Calu3 (cell line): ENCODE data around the gene OCSTAMP. TPM values are rescaled to one million over a fixed set of nuclear protein-coding genes. Genes with fewer than 3 reads are reported as not detected.

Experiments
- BruUV-seq: library from RNA; stranded (reverse); fragments of 400-500 nt; replicated peaks from 2 replicates; lab custom pipeline; 2021; lab: Mats Ljungman, UMichigan
- CTCF ChIA-PET: fragments of 300-600 bp; sonication (Branson Sonifier 250); formaldehyde crosslinking; loops from one replicate; lab custom pipeline; 2022; ENCODE audit warnings: antibody characterized with exemption; lab: Charles Lee
- DNase-seq: peaks from one replicate; pipeline ENCODE4 v3.0.0; 2022
- H3K27ac Mint-ChIP-seq: one replicate; pipeline ENCODE4 v1.8.0; 2022; ENCODE audit warnings: mixed read lengths; ENCODE audit not compliant: unreplicated experiment
- H3K27me3 Mint-ChIP-seq: one replicate; pipeline ENCODE4 v1.8.0; 2022; ENCODE audit warnings: mixed read lengths; ENCODE audit not compliant: unreplicated experiment
- H3K36me3 Mint-ChIP-seq: one replicate; pipeline ENCODE4 v1.8.0; 2022; ENCODE audit warnings: mild to moderate bottlenecking, moderate library complexity, mixed read lengths; ENCODE audit not compliant: insufficient read depth, unreplicated experiment
- H3K4me1 Mint-ChIP-seq: one replicate; pipeline ENCODE4 v1.8.0; 2022; ENCODE audit warnings: mild to moderate bottlenecking, low read depth, mixed read lengths; ENCODE audit not compliant: unreplicated experiment
- H3K4me3 Mint-ChIP-seq: one replicate; pipeline ENCODE4 v1.8.0; 2022; ENCODE audit warnings: mild to moderate bottlenecking, low read depth, moderate library complexity, mixed read lengths; ENCODE audit not compliant: unreplicated experiment
- H3K9me3 Mint-ChIP-seq: one replicate; pipeline ENCODE4 v1.8.0; 2022; ENCODE audit warnings: low read depth, mixed read lengths; ENCODE audit not compliant: unreplicated experiment
- intact Hi-C: fragments of 100-400 bp; cut with micrococcal nuclease; formaldehyde crosslinking; loops from one replicate; pipeline ENCODE4 v1.10.0; 2022; ENCODE audit not compliant: unreplicated experiment
- total RNA-seq: library from RNA; stranded (reverse); gene quantifications from 2 replicates; pipeline ENCODE4 v1.2.3, GENCODE V29; 2022
- TF ChIP-seq, protein P1 (sequence below): fragments of 200-600 bp; IDR thresholded peaks from one replicate; pipeline ENCODE4 v1.8.0; 2022; ENCODE audit warnings: antibody characterized with exemption; ENCODE audit not compliant: unreplicated experiment

Gene OCSTAMP
- total RNA-seq, 1 experiment from 2014 or later = not detected

DNA sequence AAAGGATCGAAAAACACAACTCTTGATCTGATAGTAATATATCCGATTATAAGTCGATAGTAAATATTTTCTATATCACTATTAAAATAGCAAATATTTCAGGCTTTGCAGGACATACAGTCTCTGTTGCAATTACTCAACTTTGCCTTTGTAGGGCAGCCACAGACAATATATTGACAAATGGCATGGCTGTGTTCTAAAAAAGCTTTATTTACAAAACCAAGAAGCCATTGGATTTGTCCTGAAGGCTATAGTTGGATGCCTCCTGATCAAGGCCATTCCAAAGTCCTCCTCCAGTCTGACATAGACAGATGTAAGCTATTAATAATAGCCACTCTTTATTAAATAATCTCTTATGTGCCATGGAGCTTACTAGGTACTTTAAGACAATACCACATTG lies 5.9 kb downstream of the OCSTAMP start:
- no peak overlapping the region for H3K27ac Mint-ChIP-seq
- H3K27me3 Mint-ChIP-seq = peaks cover 16% of the 10 kb centered on the region
- H3K4me3 Mint-ChIP-seq = no peak overlapping the region
- no peaks in the 10 kb centered on the region for H3K36me3 Mint-ChIP-seq
- no peaks in the 10 kb centered on the region for H3K4me1 Mint-ChIP-seq
- TF ChIP-seq, protein P1, sequence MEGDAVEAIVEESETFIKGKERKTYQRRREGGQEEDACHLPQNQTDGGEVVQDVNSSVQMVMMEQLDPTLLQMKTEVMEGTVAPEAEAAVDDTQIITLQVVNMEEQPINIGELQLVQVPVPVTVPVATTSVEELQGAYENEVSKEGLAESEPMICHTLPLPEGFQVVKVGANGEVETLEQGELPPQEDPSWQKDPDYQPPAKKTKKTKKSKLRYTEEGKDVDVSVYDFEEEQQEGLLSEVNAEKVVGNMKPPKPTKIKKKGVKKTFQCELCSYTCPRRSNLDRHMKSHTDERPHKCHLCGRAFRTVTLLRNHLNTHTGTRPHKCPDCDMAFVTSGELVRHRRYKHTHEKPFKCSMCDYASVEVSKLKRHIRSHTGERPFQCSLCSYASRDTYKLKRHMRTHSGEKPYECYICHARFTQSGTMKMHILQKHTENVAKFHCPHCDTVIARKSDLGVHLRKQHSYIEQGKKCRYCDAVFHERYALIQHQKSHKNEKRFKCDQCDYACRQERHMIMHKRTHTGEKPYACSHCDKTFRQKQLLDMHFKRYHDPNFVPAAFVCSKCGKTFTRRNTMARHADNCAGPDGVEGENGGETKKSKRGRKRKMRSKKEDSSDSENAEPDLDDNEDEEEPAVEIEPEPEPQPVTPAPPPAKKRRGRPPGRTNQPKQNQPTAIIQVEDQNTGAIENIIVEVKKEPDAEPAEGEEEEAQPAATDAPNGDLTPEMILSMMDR = no peak
- CTCF ChIA-PET = interaction anchor here (0.5 to 1.1 kb wide), 4 partner anchors 21 to 1731 kb away, joined by 3 to 4 read pairs (median 4); no protein-coding TSS in a partner anchor
- DNase-seq = no peak
- H3K9me3 Mint-ChIP-seq = no peaks in the 10 kb centered on the region
- BruUV-seq = no TSS peak
- intact Hi-C loops = no loop called here

DNA sequence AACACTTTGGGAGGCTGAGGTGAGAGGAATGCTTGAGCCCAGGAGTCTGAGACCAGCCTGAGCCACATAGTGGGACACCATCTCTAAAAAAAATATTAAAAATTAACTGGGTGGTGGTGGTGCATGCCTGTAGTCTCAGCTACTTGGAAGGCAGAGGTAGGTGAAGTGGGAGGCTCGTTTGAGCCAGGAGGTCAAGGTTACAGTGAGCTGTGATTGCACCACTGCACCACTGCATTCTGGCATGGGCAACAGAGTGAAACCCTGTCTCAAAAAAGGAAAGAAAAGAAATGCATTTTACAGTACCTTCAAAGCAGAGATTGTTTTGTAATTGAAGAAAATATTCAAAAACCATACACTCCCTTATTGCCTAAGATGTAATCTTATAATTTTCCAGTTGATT lies 6.5 kb downstream of the OCSTAMP start:
- intact Hi-C loops = no loop called here
- Mint-ChIP-seq H3K9me3 (no peaks in the 10 kb centered on the region), H3K36me3 (no peaks in the 10 kb centered on the region), H3K4me3 (no peak overlapping the region), H3K4me1 (no peaks in the 10 kb centered on the region), H3K27me3 (peaks cover 22% of the 10 kb centered on the region), H3K27ac (no peak overlapping the region)
- no TSS peak for BruUV-seq
- DNase-seq = no peak
- TF ChIP-seq, protein P1 = no peak
- CTCF ChIA-PET = interaction anchor here (0.5 to 1.0 kb wide), 3 partner anchors 137 to 1731 kb away, joined by 3 to 4 read pairs (median 4); no protein-coding TSS in a partner anchor

DNA sequence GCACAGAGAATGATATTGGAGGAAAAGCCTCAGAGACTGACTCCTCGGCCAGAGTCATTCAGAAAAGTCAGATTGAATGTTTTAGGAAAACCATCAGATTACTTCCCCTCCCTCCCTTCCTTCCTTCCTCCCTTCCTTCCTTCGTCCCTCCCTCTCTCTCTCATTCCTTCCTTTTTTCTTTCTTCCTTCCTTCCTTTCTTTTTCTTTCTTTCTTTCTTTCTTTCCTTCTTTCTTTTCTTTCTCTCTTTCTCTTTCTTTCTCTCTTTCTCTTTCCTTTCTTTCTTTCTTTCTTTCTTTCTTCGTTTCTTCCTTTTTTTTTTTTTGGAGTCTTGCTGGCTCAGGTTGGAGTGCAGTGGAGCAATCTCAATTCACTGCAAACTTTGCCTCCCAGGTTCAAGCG lies 7.4 kb downstream of the OCSTAMP start:
- CTCF ChIA-PET = no interaction called here
- H3K4me3 Mint-ChIP-seq = no peak overlapping the region
- intact Hi-C loops = no loop called here
- H3K9me3 Mint-ChIP-seq = no peaks in the 10 kb centered on the region
- no TSS peak for BruUV-seq
- H3K27ac Mint-ChIP-seq = no peak overlapping the region
- TF ChIP-seq, protein P1 = no peak
- H3K27me3 Mint-ChIP-seq = peaks cover 31% of the 10 kb centered on the region
- no peaks in the 10 kb centered on the region for H3K36me3 Mint-ChIP-seq
- no peaks in the 10 kb centered on the region for H3K4me1 Mint-ChIP-seq
- no peak for DNase-seq

DNA sequence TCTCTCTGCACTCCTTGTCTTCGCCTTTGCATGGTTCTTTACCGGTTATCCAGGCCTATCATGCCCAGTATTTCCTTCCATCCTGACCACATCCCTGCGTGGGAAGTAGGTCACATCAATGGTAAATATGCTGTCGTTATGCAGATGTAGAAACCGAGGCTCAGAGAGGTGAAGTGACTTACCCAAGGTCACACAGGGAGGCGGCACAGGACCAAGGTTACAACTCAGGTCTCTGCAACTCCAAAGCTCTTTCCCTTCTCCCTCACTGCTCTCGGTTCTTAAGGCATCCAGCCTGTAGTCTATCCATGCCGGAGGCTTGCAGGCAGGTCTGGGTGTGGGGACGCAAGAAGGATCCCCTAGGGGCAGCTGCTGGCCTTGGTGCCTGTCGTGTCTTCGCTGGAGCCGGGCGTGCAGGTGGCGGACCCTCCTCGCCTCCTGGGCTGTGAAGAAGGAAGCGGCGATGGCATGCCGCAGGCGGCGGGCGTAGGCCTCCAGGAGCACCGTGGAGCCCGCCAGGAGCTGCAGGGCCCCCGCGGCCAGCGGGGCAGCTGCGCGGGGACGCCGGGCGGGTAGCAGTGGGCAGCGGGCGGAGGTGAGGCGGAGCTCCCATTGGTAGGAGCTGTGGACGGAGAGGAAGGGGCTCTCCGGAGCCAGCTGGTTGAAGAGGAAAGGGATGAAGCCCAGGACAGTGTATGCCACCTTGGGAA lies 9.1 kb downstream of the OCSTAMP start:
- intact Hi-C loops = no loop called here

More for the DNA sequence above, 9.1 kb downstream of the OCSTAMP start:
- DNase-seq = no peak
- Mint-ChIP-seq H3K4me1 (no peaks in the 10 kb centered on the region), H3K36me3 (no peaks in the 10 kb centered on the region), H3K4me3 (no peak overlapping the region), H3K27me3 (peaks cover 46% of the 10 kb centered on the region), H3K9me3 (no peaks in the 10 kb centered on the region), H3K27ac (no peak overlapping the region)
- CTCF ChIA-PET = no interaction called here
- TF ChIP-seq, protein P1 = no peak
- no TSS peak for BruUV-seq
